H7 (cell line): ENCODE results near the gene GRIN1. TPM values are rescaled to one million over a fixed set of nuclear protein-coding genes. Genes with fewer than 3 reads are reported as not detected.
"Not testable (repeated sequence)": the region's sequence is repeated elsewhere in the genome, so short reads cannot be mapped to it uniquely, and the experiment has no call there.

Experiments
- DNase-seq: peaks from one replicate; pipeline ENCODE4 v3.0.0; 2012
- H3K27me3 ChIP-seq: 2 replicates; pipeline ENCODE4 v1.6.0; 2011; ENCODE audit warnings: mild to moderate bottlenecking, low read length; ENCODE audit not compliant: control insufficient read depth, insufficient read depth
- H3K36me3 ChIP-seq: replicated peaks from 2 replicates; pipeline ENCODE4 v1.5.1; 2011; ENCODE audit warnings: low read length; ENCODE audit not compliant: control insufficient read depth, insufficient read depth
- H3K4me3 ChIP-seq: 2 replicates; pipeline ENCODE4 v1.5.1; 2011; ENCODE audit warnings: low read depth, mild to moderate bottlenecking, control low read depth, low read length, moderate library complexity; ENCODE audit not compliant: insufficient read depth
- total RNA-seq: library from RNA; depleted of rRNA; stranded (reverse); fragments of >200 nt; shearing (Covaris generic); gene quantifications from 2 replicates; pipeline ENCODE4 v1.2.3, GENCODE V29; 2014

The GRIN1 gene
- total RNA-seq, 1 experiment from 2014 or later = 0.52 TPM

DNA sequence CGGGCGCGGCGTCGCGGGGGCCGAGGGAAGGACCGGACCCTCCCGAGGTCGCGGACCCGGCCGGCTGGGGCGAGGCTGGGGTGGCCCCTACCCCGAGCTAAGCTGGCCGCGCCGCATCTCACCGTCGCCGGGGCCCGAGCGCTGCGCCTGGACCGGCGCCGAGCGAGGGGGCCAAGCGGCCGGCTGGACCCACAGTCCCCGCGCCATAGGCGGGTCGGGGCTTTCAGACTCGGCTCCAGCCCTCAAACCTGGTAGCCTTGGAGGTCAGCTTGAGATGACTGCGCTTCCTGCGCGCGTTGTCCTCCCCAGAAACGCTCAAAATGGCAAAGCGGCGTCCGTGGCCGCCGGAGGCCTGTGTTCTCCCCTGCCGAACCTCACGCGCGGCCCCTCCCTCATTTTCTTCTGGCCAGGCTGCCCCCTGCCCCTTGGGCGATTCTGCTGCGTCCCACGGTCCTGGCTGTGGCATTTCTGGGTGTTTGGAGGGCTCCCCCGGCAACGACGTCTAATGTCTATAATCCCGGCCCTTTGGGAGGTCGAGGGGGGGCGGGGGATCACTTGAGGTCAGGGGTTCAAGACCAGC lies 8.7 kb upstream of the GRIN1 start:
- H3K4me3 ChIP-seq = peak overlapping the region; percentile 81
- H3K36me3 ChIP-seq = no peaks in the 10 kb centered on the region
- peaks cover 8% of the 10 kb centered on the region for H3K27me3 ChIP-seq
- DNase-seq = no peak

DNA sequence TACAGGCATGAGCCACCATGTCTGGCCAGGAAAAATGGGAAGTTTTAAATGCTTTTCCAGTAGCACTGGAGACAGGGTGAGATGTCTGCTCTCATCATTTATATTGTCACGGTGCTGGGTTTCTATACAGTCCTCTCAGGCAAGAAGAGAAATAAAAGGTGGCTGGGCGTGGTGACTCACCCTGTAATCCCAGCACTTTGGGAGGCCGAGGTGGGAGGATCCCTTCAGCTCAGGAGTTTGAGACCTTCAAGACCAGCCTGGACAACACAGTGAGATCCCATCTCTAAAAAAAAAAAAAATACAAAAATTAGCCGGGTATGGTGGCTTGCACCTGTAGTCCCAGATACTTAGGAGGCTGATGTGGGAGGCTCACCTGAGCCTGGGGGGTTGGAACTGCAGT lies 4.8 kb upstream of the GRIN1 start:
- H3K4me3 ChIP-seq = no peak overlapping the region
- peaks cover 36% of the 10 kb centered on the region for H3K27me3 ChIP-seq
- no peaks in the 10 kb centered on the region for H3K36me3 ChIP-seq
- DNase-seq = no peak

DNA sequence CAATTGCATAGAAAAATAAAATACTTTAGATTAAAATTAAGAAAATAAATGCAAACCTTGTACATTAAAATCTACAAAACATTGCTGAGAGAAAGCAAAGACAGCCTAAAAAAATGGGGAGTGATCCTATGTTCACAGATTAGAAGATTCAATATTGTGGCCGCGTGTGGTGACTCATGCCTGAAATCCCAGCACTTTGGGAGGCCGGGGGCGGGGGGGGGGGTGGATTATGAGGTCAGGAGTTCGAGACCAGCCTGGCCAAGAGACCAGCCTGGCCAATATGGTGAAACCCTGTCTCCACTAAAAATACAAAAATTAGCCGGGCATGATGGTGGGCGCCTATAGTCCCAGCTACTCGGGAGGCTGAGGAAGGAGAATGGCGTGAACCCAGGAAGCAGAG lies 3.8 kb upstream of the GRIN1 start:
- H3K36me3 ChIP-seq, H3K4me3 ChIP-seq, DNase-seq: not testable (repeated sequence)
- peaks cover 46% of the 10 kb centered on the region for H3K27me3 ChIP-seq

DNA sequence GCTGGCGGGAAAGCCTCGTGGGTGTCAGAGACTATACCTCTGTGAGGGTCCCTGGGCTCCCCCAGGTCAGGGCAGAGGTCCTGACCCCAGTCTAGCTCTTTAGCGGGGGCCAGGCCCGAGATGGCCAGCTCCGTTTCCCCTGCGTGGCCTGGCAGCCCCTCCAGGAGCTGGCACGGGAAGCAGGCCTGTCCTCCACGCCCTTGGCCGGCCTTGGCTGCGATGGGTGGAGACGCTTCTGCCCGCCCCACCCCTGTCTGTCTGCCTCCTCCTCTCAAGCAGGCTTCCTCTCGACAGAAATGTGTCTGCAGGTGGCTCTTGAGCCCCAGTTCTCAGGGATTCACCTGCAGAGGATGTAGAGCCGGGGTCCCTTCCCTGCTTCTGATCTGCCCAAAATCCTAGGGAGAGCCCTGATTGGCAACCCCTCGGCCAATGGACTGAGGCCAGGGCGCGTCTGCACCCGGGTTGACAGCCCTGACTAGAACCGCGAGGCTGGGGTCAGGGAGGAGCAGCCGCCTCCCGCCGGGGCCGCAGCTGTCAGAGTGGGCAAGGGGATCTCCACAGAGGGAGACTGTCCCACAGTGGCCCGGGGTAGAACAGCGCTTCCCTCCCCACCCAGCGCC lies 2.6 kb upstream of the GRIN1 start:
- H3K27me3 ChIP-seq = peaks cover 48% of the 10 kb centered on the region
- peak; percentile 86 for DNase-seq
- no peaks in the 10 kb centered on the region for H3K36me3 ChIP-seq
- H3K4me3 ChIP-seq = no peak overlapping the region

DNA sequence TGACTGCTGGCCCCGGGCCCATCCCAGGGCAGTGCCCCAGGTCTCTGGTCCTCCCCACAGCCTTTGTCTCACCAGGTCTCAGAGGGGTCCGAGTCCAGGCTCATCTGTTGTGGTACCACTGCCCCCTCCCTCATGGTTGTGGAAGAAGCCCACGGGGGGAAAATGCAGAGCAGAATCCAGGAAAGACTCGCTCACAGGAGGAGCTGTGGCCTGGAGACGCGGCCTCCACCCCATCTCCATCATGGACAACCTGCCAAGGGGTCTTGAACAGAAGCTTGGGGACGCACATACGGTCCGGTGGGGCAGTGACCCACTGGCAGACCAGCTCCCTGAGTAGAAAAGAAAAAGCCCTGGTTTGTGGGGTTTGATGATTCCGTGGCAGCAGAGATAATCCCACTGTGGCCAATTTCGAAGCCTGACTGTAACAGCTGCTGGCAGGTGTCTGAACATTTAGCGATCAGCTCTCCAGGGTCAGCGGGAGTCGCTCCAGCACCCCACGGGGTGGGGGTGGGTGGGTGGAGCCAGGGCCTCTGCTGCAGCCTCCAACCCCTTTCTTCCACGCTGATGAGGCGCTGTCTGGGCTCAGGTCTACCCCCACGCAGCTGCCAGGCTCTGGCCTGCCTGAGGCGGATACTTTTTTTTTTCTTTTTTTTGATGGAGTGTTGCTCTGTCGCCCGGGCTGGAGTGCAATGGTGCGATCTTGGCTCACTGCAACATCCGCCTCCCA lies 1.9 kb upstream of the GRIN1 start:
- DNase-seq = peak; percentile 49
- Histone ChIP-seq H3K4me3 (no peak overlapping the region), H3K27me3 (peaks cover 51% of the 10 kb centered on the region)

DNA sequence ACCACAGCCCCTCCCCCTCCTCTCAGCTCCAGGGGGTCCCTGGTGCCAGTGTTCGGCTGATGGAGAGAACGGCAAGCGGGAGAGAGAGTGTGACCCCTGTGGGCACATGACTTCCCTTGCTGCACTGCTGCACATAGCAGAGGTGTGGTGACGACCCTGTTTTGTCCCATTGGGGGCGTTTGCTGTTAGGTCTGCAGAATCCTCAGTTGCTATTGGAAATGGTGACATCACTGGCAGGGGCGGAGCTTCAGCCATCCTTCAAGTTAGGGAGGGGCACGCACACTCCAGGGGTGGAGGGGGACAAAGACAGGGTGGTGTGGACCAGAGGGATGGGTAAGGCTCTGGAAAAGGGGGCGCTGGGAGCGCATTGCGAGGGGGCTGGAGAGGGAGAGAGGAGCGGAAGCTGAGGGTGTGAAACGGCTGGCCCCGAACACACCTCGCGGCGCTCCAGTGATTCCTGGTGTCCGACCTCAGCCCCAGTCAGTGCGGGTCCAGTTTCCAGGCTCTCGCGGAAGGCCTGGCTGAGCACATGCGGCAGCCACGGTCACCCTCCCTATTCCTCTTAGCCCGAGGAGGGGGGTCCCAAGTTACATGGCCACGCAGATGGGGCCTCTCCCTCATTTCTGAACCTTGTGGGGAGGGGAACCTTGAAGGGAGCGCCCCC lies 764 bp upstream of the GRIN1 start:
- H3K4me3 ChIP-seq = peak overlapping the region; percentile 1; the same call in 1 of the 2 replicates
- DNase-seq = peak; percentile 89
- H3K27me3 ChIP-seq = peaks cover 55% of the 10 kb centered on the region
- H3K36me3 ChIP-seq = no peaks in the 10 kb centered on the region

More for the DNA sequence above, 1.9 kb upstream of the GRIN1 start:
- H3K36me3 ChIP-seq = no peaks in the 10 kb centered on the region

DNA sequence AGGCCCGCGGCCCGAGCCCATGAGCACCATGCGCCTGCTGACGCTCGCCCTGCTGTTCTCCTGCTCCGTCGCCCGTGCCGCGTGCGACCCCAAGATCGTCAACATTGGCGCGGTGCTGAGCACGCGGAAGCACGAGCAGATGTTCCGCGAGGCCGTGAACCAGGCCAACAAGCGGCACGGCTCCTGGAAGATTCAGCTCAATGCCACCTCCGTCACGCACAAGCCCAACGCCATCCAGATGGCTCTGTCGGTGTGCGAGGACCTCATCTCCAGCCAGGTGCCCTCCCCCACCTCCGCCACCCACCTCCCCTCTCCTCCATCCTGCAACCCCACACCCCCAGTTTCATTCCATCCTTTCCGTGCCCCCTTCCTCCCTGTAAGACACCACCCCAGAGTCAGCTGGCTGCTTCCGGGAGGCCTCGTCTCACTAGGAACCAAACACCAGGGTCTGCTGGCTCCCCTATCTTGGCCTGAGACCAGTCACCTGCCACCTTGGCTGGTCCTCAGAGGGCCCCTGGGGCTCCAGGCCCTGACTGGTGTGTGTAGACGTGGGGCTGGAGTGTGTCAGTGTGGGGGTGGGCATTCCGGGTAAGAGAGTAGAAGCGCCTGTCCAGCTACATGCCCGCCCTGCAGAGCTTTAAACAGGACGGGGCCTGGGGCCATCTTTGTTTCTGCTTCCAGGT lies 655 bp downstream of the GRIN1 start:
- Histone ChIP-seq H3K27me3 (peaks cover 55% of the 10 kb centered on the region), H3K4me3 (no peak overlapping the region), H3K36me3 (no peaks in the 10 kb centered on the region)
- no peak for DNase-seq

DNA sequence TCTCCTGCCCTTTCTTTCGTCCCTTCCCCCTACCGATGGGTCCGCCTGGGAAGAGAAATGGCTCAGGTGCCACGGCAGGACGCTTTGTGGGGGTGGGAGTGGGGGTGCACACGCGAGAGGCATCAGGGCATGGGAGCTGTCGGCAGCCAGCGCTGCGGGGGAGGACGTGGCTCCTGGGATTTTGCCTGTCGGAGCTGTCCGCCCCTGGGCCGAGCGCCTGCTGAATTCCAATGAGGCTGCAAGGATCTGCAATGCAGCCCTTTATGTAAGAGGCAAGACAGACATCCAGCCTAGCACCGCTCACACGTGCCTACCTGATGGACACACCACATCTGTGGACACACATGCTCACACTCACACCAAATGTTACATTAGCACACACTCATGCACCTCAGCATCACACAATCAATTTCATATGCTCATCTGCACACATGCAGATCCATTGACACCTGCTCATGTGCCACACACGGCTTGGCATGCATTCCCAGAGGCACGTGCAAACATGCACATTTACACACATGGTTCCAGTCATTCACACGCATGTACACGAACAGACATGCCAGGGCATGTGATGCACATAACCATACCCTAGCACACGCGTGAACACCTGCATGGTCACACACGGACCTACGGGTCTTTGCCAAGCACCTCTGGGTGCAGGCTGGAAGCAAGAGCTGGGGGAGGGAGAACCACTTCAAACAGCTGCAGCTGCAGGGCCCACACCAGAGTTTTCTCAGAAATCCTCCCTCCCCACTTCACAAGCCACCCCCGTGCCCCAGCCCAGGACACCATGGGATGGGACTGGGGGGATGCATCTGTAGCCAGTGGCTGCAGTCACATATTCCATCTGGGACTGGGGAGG lies 1.4 kb downstream of the GRIN1 start:
- no peak overlapping the region for H3K4me3 ChIP-seq
- DNase-seq = peak; percentile 68
- peaks cover 55% of the 10 kb centered on the region for H3K27me3 ChIP-seq
- H3K36me3 ChIP-seq = no peaks in the 10 kb centered on the region

DNA sequence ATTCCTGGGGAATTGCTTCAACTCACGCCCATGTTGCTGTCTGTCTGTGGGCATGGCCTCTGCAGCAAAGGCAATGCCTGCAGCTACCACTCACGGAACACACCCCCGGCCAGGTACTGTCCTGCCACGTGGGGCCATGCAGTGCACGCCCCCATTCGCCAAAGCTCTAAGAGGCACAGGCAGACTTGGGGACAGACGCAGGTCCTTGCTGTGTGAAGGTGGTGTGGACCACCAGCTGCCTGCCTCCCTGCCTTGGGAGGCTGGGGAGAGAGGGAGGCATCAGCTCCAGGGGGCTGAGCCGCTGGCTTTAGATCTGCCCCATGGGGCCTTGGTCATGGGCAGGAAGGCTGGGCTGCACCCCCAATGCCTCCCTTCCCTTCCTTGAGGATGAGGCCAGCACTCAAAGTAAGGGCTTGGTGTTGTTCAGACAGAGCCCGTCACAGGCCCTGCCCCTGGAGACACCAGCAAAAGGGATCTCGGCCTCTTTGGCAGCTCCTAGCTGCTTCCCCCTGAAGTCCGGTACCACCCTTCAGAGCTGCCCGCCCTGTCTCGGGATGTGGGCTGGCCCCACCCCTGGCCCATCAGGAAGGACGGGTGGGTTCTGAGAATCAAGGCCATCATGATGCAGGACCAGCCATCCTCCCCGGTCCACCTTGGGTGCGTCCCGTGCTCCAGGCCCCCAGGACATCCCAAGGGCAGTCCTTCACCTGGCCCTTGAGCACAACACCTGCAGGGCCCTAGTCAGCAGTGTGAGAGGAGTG lies 2.3 kb downstream of the GRIN1 start:
- DNase-seq = peak; percentile 47
- Histone ChIP-seq H3K4me3 (no peak overlapping the region), H3K36me3 (no peaks in the 10 kb centered on the region), H3K27me3 (peaks cover 48% of the 10 kb centered on the region)

DNA sequence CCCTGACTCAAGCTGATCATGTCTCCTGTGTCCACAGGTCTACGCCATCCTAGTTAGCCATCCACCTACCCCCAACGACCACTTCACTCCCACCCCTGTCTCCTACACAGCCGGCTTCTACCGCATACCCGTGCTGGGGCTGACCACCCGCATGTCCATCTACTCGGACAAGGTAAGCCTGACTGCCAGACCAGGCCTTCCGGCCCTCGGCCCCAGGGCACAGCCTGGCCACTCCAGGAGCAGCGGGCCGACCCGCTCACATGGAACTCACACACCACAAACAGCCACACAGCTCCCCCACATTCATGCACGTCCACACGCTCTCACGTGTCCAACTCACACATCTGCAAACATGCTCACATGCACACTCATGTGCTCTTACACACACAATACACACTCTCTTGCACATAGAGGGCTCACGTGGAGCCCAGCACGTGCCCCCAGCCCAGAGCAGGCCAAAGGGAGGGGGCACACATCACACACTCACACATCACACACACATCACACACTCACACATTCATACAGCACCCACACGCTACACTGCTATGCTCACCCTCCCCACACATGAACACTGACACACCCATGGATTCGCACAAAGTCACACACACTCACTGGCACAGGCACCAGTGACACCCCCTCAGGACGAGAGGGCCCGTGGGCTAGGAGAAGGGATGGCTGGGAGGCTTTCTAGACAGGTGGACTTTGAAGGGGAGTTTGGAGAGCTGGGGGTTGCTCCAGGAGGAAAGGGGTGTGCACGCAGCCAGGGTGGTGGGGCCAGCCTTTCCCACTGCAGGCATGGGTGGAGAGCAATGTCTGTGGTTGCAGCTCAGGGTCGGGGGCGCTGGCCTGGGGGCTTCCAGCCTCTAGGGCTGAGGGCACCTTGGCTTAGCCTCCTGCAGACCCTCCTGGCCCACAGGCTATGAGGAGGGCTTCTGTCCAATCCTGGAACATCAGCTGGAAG lies 3.3 kb downstream of the GRIN1 start:
- H3K27me3 ChIP-seq = peaks cover 40% of the 10 kb centered on the region
- H3K36me3 ChIP-seq = no peaks in the 10 kb centered on the region
- peak; percentile 44 for DNase-seq

DNA sequence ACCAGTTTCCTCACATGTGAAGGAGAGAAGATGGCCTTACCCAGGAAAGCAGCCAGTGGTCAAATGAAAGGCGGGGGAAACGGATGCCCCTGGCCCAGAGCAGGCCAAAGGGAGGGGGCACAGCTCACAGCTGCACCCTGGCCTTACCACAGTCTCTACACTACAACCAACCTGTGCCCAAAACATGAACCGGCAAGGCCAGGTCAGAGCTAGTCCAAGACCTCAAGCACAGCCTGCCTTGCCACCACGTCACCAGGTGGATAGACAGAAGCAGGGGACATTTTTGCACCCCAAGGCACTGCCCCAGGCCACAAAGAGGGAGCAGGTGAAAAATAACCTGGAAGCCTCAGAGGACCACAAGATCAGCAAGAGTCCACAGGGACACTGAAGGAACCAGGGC lies 4.5 kb downstream of the GRIN1 start:
- Histone ChIP-seq H3K36me3 (no peaks in the 10 kb centered on the region), H3K4me3 (no peak overlapping the region), H3K27me3 (peaks cover 32% of the 10 kb centered on the region)
- peak; percentile 27 for DNase-seq

More for the DNA sequence above, 3.3 kb downstream of the GRIN1 start:
- H3K4me3 ChIP-seq = no peak overlapping the region

DNA sequence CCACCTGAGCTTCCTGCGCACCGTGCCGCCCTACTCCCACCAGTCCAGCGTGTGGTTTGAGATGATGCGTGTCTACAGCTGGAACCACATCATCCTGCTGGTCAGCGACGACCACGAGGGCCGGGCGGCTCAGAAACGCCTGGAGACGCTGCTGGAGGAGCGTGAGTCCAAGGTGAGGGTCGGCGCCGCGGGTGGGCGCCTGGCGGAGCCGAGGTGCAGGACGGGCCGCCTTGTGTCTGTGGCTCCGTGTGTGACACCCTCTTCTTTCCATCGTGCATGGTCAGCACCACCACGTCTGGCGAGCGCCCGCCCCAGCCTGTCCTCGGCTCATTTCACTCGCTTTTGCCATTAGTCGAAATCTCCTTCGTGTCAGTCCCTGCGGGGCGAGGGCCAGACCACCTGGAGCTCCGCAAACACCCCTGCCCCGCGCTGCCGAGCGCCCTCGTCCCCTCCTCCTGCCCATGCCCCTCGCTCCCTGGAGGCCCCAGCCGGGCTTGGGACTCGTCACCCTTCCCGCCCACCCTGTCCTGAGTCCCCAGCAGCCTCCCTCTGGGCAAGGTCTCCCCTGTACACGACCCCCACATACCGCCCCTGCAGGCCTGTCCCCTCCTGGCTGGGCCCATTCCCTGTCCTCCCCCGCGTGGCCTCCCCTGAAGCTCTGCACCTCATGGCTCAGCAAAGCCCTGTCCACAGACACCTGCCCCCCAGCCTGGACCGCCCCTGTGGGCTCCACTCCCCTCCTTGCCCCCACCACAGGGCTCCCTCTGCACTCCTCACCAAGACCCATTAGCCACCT lies 7.0 kb downstream of the GRIN1 start:
- Histone ChIP-seq H3K4me3 (no peak overlapping the region), H3K27me3 (peaks cover 11% of the 10 kb centered on the region), H3K36me3 (no peaks in the 10 kb centered on the region)
- no peak for DNase-seq
